IMR-90 (cell line): ENCODE measurements around the gene PDE6H. TPM values are rescaled to one million over a fixed set of nuclear protein-coding genes. Genes with fewer than 3 reads are reported as not detected.

Experiments
- ATAC-seq: fragments of 200-7000 bp; cut with Tn5 transposase; 2 replicates; pipeline ENCODE4 v1.9.1; 2020; ENCODE audit warnings: low read depth, mild to moderate bottlenecking, moderate library complexity
- BruUV-seq: library from RNA; stranded (reverse); fragments of 400-500 nt; replicated peaks from 2 replicates; lab custom pipeline; 2021; lab: Mats Ljungman, UMichigan
- CTCF ChIA-PET: fragments of 300-600 bp; formaldehyde crosslinking; extraction: SDS; loops from one replicate; lab custom pipeline; 2021; ENCODE audit warnings: antibody characterized with exemption; lab: Yijun Ruan, JAX
- POLR2A ChIA-PET: fragments of 300-600 bp; sonication (Branson Sonifier 250); formaldehyde crosslinking; loops from one replicate; lab custom pipeline; 2022; ENCODE audit warnings: antibody characterized with exemption; ENCODE audit not compliant: unreplicated experiment; lab: Charles Lee
- DNase-seq: peaks from one replicate; pipeline ENCODE4 v3.0.0; 2013
- H2AFZ ChIP-seq: replicated peaks from 2 replicates; pipeline ENCODE3; 2013; ENCODE audit warnings: low read length, mild to moderate bottlenecking; ENCODE audit not compliant: poor library complexity
- H2AK5ac ChIP-seq: 2 replicates; pipeline ENCODE4 v1.6.1; 2013; ENCODE audit warnings: low read depth, low read length, inconsistent platforms
- H2AK9ac ChIP-seq: replicated peaks from 2 replicates; pipeline ENCODE3; 2013; ENCODE audit warnings: mild to moderate bottlenecking, low read depth, low read length, moderate library complexity; ENCODE audit not compliant: poor library complexity
- H2BK120ac ChIP-seq: 2 replicates; pipeline ENCODE4 v1.6.1; 2013; ENCODE audit warnings: low read depth, low read length, inconsistent platforms
- H2BK15ac ChIP-seq: 3 replicates; pipeline ENCODE4 v1.6.1; 2013; ENCODE audit warnings: low read depth, low read length, inconsistent platforms
- H2BK20ac ChIP-seq: 2 replicates; pipeline ENCODE4 v1.6.1; 2013; ENCODE audit warnings: low read depth, mild to moderate bottlenecking, inconsistent platforms, low read length, moderate library complexity
- H2BK5ac ChIP-seq: 2 replicates; pipeline ENCODE4 v1.6.1; 2013; ENCODE audit warnings: mild to moderate bottlenecking, low read depth, low read length, inconsistent platforms; ENCODE audit not compliant: poor library complexity, severe bottlenecking
- H3K14ac ChIP-seq: replicated peaks from 2 replicates; pipeline ENCODE4 v1.6.1; 2013; ENCODE audit warnings: low read depth, low read length, inconsistent platforms
- H3K18ac ChIP-seq: 2 replicates; pipeline ENCODE4 v1.6.1; 2013; ENCODE audit warnings: low read depth, low read length, control low read depth
- H3K23ac ChIP-seq: 2 replicates; pipeline ENCODE4 v1.6.1; 2013; ENCODE audit warnings: low read depth, low read length, inconsistent platforms
- H3K27ac ChIP-seq: 2 replicates; pipeline ENCODE4 v1.5.1; 2013; ENCODE audit warnings: mild to moderate bottlenecking, control low read depth, low read length; ENCODE audit not compliant: insufficient read depth
- H3K27me3 ChIP-seq: 2 replicates; pipeline ENCODE4 v1.6.1; 2013; ENCODE audit warnings: low read length; ENCODE audit not compliant: control insufficient read depth, insufficient read depth
- H3K36me3 ChIP-seq: 2 replicates; pipeline ENCODE4 v1.6.1; 2013; ENCODE audit warnings: low read length, mixed read lengths; ENCODE audit not compliant: control insufficient read depth, insufficient read depth
- H3K4ac ChIP-seq: 2 replicates; pipeline ENCODE4 v1.6.1; 2013; ENCODE audit warnings: low read depth, low read length, inconsistent platforms
- H3K4me1 ChIP-seq: 2 replicates; pipeline ENCODE4 v1.6.1; 2013; ENCODE audit warnings: low read length, mixed read lengths; ENCODE audit not compliant: control insufficient read depth, insufficient read depth
- H3K4me2 ChIP-seq: 2 replicates; pipeline ENCODE4 v1.6.1; 2013; ENCODE audit warnings: low read depth, mild to moderate bottlenecking, control low read depth, low read length, moderate library complexity
- H3K4me3 ChIP-seq: 2 replicates; pipeline ENCODE4 v1.5.1; 2013; ENCODE audit warnings: low read depth, mild to moderate bottlenecking, control low read depth, low read length, moderate library complexity; ENCODE audit not compliant: insufficient read depth
- H3K56ac ChIP-seq: 2 replicates; pipeline ENCODE4 v1.6.1; 2013; ENCODE audit warnings: low read length, inconsistent platforms; ENCODE audit not compliant: insufficient read depth; ENCODE audit errors: extremely low read depth
- H3K79me1 ChIP-seq, 2 experiments: 2 replicates each; pipeline ENCODE4 v1.6.1; 2013; ENCODE audit warnings: low read length in 2 of 2, inconsistent platforms in 1 of 2, low read depth in 1 of 2
- H3K9ac ChIP-seq: 2 replicates; pipeline ENCODE4 v1.6.1; 2013; ENCODE audit warnings: low read depth, low read length, control low read depth
- H3K9me1 ChIP-seq: 2 replicates; pipeline ENCODE4 v1.6.1; 2013; ENCODE audit warnings: low read length, inconsistent platforms; ENCODE audit not compliant: insufficient read depth
- H3K9me3 ChIP-seq: 2 replicates; pipeline ENCODE4 v1.6.1; 2013; ENCODE audit warnings: low read length; ENCODE audit not compliant: control insufficient read depth, insufficient read depth
- H4K20me1 ChIP-seq: 2 replicates; pipeline ENCODE4 v1.6.1; 2013; ENCODE audit warnings: low read length, inconsistent platforms; ENCODE audit not compliant: insufficient read depth
- H4K5ac ChIP-seq: 2 replicates; pipeline ENCODE4 v1.6.1; 2013; ENCODE audit warnings: mild to moderate bottlenecking, low read depth, low read length, control low read depth
- H4K8ac ChIP-seq, 2 experiments: 2 replicates each; pipeline ENCODE4 v1.6.1; 2013; ENCODE audit warnings: low read depth in 2 of 2, low read length in 2 of 2, control low read depth in 1 of 2, inconsistent platforms in 1 of 2
- H4K91ac ChIP-seq: 2 replicates; pipeline ENCODE4 v1.6.1; 2013; ENCODE audit warnings: low read depth, low read length, inconsistent platforms; ENCODE audit not compliant: insufficient read depth
- CEBPB ChIP-seq: IDR thresholded peaks from 2 replicates; pipeline ENCODE4 v1.6.1; 2012; ENCODE audit warnings: low read depth, low read length, improper control_type of control experiment
- CHD1 ChIP-seq: IDR thresholded peaks from 2 replicates; pipeline ENCODE4 v1.6.1; 2012; ENCODE audit warnings: low read depth, low read length, improper control_type of control experiment
- FOS ChIP-seq: fragments of 150-350 bp; IDR thresholded peaks from 2 replicates; pipeline ENCODE4 v1.6.1; 2016; ENCODE audit warnings: low read depth, low read length
- MAZ ChIP-seq: IDR thresholded peaks from 2 replicates; pipeline ENCODE4 v1.6.1; 2012; ENCODE audit warnings: low read depth, mild to moderate bottlenecking, low read length, improper control_type of control experiment, moderate library complexity, borderline replicate concordance
- MXI1 ChIP-seq: IDR thresholded peaks from 2 replicates; pipeline ENCODE4 v1.6.1; 2012; ENCODE audit warnings: low read depth, mild to moderate bottlenecking, low read length, moderate library complexity, borderline replicate concordance
- RAD21 ChIP-seq: IDR thresholded peaks from 2 replicates; pipeline ENCODE4 v1.6.1; 2012; ENCODE audit warnings: low read length, improper control_type of control experiment
- RCOR1 ChIP-seq: IDR thresholded peaks from 2 replicates; pipeline ENCODE4 v1.6.1; 2012; ENCODE audit warnings: mild to moderate bottlenecking, low read length, improper control_type of control experiment; ENCODE audit not compliant: insufficient replicate concordance
- RFX5 ChIP-seq: IDR thresholded peaks from 2 replicates; pipeline ENCODE4 v1.8.0; 2012; ENCODE audit warnings: low read depth, mild to moderate bottlenecking, low read length, moderate library complexity
- SMC3 ChIP-seq: fragments of 150-350 bp; IDR thresholded peaks from 2 replicates; pipeline ENCODE4 v1.6.1; 2016; ENCODE audit warnings: low read depth, mild to moderate bottlenecking, antibody characterized with exemption, low read length, moderate library complexity
- WGBS, 2 experiments: methylation state at CpG; one replicate each; pipeline versions ENCODE4 v1.1.5 to v1.1.7; 2013; ENCODE audit warnings: missing lambda C conversion rate in 2 of 2; ENCODE audit not compliant: insufficient read length in 1 of 2; ENCODE audit errors: extremely low coverage in 2 of 2; 5-methylcytosine and 5-hydroxymethylcytosine counted together
- dilution Hi-C: fragments of 300-500 bp; cut with HindIII; formaldehyde crosslinking; loops from one replicate; pipeline ENCODE4 v1.14.3; 2018; ENCODE audit warnings: low sequenced_read_pairs; ENCODE audit not compliant: unreplicated experiment
- in situ Hi-C: fragments of 300-500 bp; cut with MboI; formaldehyde crosslinking; loops from 3 replicates; pipeline ENCODE4 v1.14.3; 2019; ENCODE audit warnings: low sequenced_read_pairs, inconsistent platforms, mixed read lengths
- intact Hi-C: fragments of 100-400 bp; cut with micrococcal nuclease; formaldehyde crosslinking; loops from 2 replicates; pipeline ENCODE4 v1.10.0; 2022
- polyA plus RNA-seq, 3 experiments: library from polyadenylated mRNA; depleted of rRNA; stranded (reverse); fragments of >200 nt; gene quantifications; 2 replicates each; pipeline ENCODE4 v1.2.3, GENCODE V29; 2012; ENCODE audit warnings: low replicate concordance in 1 of 3
- total RNA-seq: library from RNA; depleted of rRNA; stranded (reverse); fragments of >200 nt; gene quantifications from 2 replicates; pipeline ENCODE4 v1.2.3, GENCODE V29; 2012
- TF ChIP-seq, protein P1 (sequence below): fragments of 150-350 bp; IDR thresholded peaks from 2 replicates; pipeline ENCODE4 v1.6.1; 2017; ENCODE audit warnings: mild to moderate bottlenecking, antibody characterized with exemption, low read length, low read depth
- TF ChIP-seq, protein P2 (sequence below): fragments of 150-350 bp; IDR thresholded peaks from 2 replicates; pipeline ENCODE4 v1.6.1; 2016; ENCODE audit warnings: low read depth, mild to moderate bottlenecking, low read length, moderate library complexity, borderline replicate concordance

The PDE6H gene
- total and polyA plus RNA-seq, 2 of the 4 experiments (the other 2 are of a cell fraction) = not detected

DNA sequence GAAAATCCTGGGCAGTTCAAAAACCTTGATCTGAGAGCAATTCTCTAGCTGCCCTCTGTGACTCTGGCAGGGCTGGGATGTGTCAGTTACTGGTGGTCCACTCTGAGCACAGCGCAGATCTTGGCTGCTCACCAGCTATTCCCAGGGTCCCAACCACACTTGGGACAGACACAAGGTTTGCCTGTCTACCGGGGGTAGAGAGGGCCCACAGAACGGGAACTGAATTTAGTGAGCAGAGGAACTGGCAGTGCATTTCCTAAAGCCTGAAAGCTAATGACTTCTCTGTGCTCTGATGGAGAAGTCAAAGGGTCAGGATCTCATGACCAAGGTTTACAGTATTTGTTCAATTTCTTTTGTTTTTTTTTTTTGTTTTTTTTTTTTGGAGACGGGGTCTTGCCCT, 2.6 kb downstream of the PDE6H start:
- in situ Hi-C loops = loop anchor here (25.0 kb wide), 1 partner anchor 738 kb away; no protein-coding TSS in a partner anchor

More for the DNA sequence above, 2.6 kb downstream of the PDE6H start:
- H3K18ac ChIP-seq = no peak overlapping the region
- intact Hi-C loops (no loop called here), dilution Hi-C loops (no loop called here)
- H3K9me3 ChIP-seq = no peaks in the 10 kb centered on the region
- H3K27ac ChIP-seq = no peak overlapping the region
- no peak overlapping the region for H3K56ac ChIP-seq
- no peak overlapping the region for H3K4me2 ChIP-seq
- H2AK5ac ChIP-seq = no peak overlapping the region
- H3K4me3 ChIP-seq = no peak overlapping the region
- no peaks in the 10 kb centered on the region; the same call in 1 of the 2 replicates for H3K4me1 ChIP-seq
- no peak for ATAC-seq
- H2BK120ac ChIP-seq = no peak overlapping the region
- H4K8ac ChIP-seq = no peak overlapping the region
- H2BK15ac ChIP-seq = no peak overlapping the region
- 79% methylated on average over 3 of the region's 4 CpGs; no CpG with 5 or more reads in 1 of the 2 experiments for WGBS, 2 experiments
- no peaks in the 10 kb centered on the region; the same call in 1 of the 2 replicates for H3K27me3 ChIP-seq
- H2AK9ac ChIP-seq = no peak overlapping the region
- CTCF ChIA-PET = no interaction called here
- no peak overlapping the region for H2BK5ac ChIP-seq
- POLR2A ChIA-PET = no interaction called here
- H3K9ac ChIP-seq = no peak overlapping the region
- no peak overlapping the region for H3K23ac ChIP-seq
- H3K36me3 ChIP-seq = no peaks in the 10 kb centered on the region
- no peak overlapping the region for H3K4ac ChIP-seq
- no peaks in the 10 kb centered on the region for H4K20me1 ChIP-seq
- H3K14ac ChIP-seq = no peak overlapping the region
- no TSS peak for BruUV-seq
- DNase-seq = no peak
- H2BK20ac ChIP-seq = no peak overlapping the region
- TF ChIP-seq CEBPB = no peak
- TF ChIP-seq MAZ = no peak
- TF ChIP-seq RCOR1 = no peak
- no peak for TF ChIP-seq CHD1
- no peak for TF ChIP-seq RAD21
- TF ChIP-seq, protein P1, sequence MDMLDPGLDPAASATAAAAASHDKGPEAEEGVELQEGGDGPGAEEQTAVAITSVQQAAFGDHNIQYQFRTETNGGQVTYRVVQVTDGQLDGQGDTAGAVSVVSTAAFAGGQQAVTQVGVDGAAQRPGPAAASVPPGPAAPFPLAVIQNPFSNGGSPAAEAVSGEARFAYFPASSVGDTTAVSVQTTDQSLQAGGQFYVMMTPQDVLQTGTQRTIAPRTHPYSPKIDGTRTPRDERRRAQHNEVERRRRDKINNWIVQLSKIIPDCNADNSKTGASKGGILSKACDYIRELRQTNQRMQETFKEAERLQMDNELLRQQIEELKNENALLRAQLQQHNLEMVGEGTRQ = no peak
- TF ChIP-seq RFX5 = no peak
- no peak for TF ChIP-seq SMC3
- TF ChIP-seq, protein P2, sequence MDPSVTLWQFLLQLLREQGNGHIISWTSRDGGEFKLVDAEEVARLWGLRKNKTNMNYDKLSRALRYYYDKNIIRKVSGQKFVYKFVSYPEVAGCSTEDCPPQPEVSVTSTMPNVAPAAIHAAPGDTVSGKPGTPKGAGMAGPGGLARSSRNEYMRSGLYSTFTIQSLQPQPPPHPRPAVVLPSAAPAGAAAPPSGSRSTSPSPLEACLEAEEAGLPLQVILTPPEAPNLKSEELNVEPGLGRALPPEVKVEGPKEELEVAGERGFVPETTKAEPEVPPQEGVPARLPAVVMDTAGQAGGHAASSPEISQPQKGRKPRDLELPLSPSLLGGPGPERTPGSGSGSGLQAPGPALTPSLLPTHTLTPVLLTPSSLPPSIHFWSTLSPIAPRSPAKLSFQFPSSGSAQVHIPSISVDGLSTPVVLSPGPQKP = no peak
- TF ChIP-seq MXI1 = no peak
- no peak for TF ChIP-seq FOS
- no peaks in the 10 kb centered on the region for H3K9me1 ChIP-seq
- H2AFZ ChIP-seq = no peak overlapping the region
- H4K91ac ChIP-seq = no peak overlapping the region
- no peak overlapping the region for H4K5ac ChIP-seq
- no peaks in the 10 kb centered on the region for H3K79me1 ChIP-seq
